HepG2 (cell line): ENCODE measurements around the gene USB1. TPM values are rescaled to one million over a fixed set of nuclear protein-coding genes. Genes with fewer than 3 reads are reported as not detected.

ENCODE experiments used
- ARID2 ChIP-seq: sonication (generic); formaldehyde crosslinking; IDR thresholded peaks from 2 replicates; pipeline ENCODE4 v1.8.1; 2022; ENCODE audit warnings: mild to moderate bottlenecking, missing genetic modification reagents, borderline replicate concordance
- GTF2F1 ChIP-seq: fragments of 150-350 bp; IDR thresholded peaks from 2 replicates; pipeline ENCODE4 v1.6.1; 2014; ENCODE audit warnings: low read length
- HNRNPL ChIP-seq: fragments of 200-400 bp; formaldehyde crosslinking; IDR thresholded peaks from 2 replicates; pipeline ENCODE4 v1.6.1; 2017; ENCODE audit warnings: mild to moderate bottlenecking, low read depth, low read length
- JDP2 ChIP-seq: sonication (generic); formaldehyde crosslinking; IDR thresholded peaks from 2 replicates; pipeline ENCODE4 v1.8.1; 2022; ENCODE audit warnings: missing genetic modification reagents, borderline replicate concordance
- LCORL ChIP-seq, 2 experiments: fragments of 450-650 bp in 1 of 2; sonication (generic) in 1 of 2; formaldehyde crosslinking in 1 of 2; IDR thresholded peaks; 2 replicates each; pipeline versions ENCODE4 v1.5.0 to v1.6.1; 2017 to 2020; ENCODE audit warnings: antibody characterized with exemption in 1 of 2, missing genetic modification reagents in 1 of 2
- MAFK ChIP-seq, 2 experiments: IDR thresholded peaks in 1 of 2; conservative IDR thresholded peaks in 1 of 2; 2 replicates each; pipeline ENCODE4 v1.6.1; 2011; ENCODE audit warnings: improper control_type of control experiment in 2 of 2, low read length in 2 of 2
- NONO ChIP-seq, 2 experiments: fragments of 450-650 bp in 1 of 2; sonication (generic) in 1 of 2; formaldehyde crosslinking in 1 of 2; IDR thresholded peaks in 1 of 2; conservative IDR thresholded peaks in 1 of 2; 2 replicates each; pipeline versions ENCODE4 v1.6.1 to v1.8.0; 2017 to 2022; ENCODE audit warnings: mild to moderate bottlenecking in 1 of 2, missing genetic modification reagents in 1 of 2, moderate library complexity in 1 of 2
- NR3C1 ChIP-seq: sonication (generic); formaldehyde crosslinking; IDR thresholded peaks from 2 replicates; pipeline ENCODE4 v1.4.0; 2020; ENCODE audit warnings: missing genetic modification reagents
- TBL1XR1 ChIP-seq: fragments of 150-350 bp; IDR thresholded peaks from 2 replicates; pipeline ENCODE4 v1.6.1; 2014; ENCODE audit warnings: borderline replicate concordance, low read length; ENCODE audit not compliant: partially characterized antibody
- TBX2 ChIP-seq: sonication (generic); formaldehyde crosslinking; IDR thresholded peaks from 2 replicates; pipeline ENCODE4 v1.5.0; 2020; ENCODE audit warnings: missing genetic modification reagents, mild to moderate bottlenecking, borderline replicate concordance
- ZBTB7A ChIP-seq: sonication (generic); formaldehyde crosslinking; IDR thresholded peaks from 2 replicates; pipeline ENCODE4 v1.8.0; 2022; ENCODE audit warnings: mild to moderate bottlenecking, missing genetic modification reagents
- ZFP36 ChIP-seq: fragments of 150-350 bp; IDR thresholded peaks from 2 replicates; pipeline ENCODE4 v1.6.1; 2018; ENCODE audit warnings: borderline replicate concordance, low read length, low read depth; ENCODE audit not compliant: partially characterized antibody
- ZMYM4 ChIP-seq: sonication (generic); formaldehyde crosslinking; IDR thresholded peaks from 2 replicates; pipeline ENCODE4 v1.8.1; 2023; ENCODE audit warnings: mild to moderate bottlenecking, missing genetic modification reagents
- ZNF234 ChIP-seq: sonication (generic); formaldehyde crosslinking; conservative IDR thresholded peaks from 2 replicates; pipeline ENCODE4 v1.5.1; 2020; ENCODE audit warnings: mild to moderate bottlenecking, missing genetic modification reagents
- ZNF512B ChIP-seq: sonication (generic); formaldehyde crosslinking; IDR thresholded peaks from 2 replicates; pipeline ENCODE4 v1.5.1; 2020; ENCODE audit warnings: missing genetic modification reagents, mild to moderate bottlenecking, borderline replicate concordance
- ZNF704 ChIP-seq: sonication (generic); formaldehyde crosslinking; IDR thresholded peaks from 2 replicates; pipeline ENCODE4 v1.8.1; 2023; ENCODE audit warnings: mild to moderate bottlenecking, inconsistent platforms, moderate library complexity, missing genetic modification reagents, borderline replicate concordance
- polyA plus RNA-seq, 8 experiments: library from polyadenylated mRNA; depleted of rRNA in 3 of 8; stranded (reverse) in 7 of 8; unstranded in 1 of 8; fragments of >200 nt; fragmentation: Illumina TruSeq in 4 of 8; extraction: Trizol in 4 of 8; gene quantifications; 2 replicates each; pipeline versions ENCODE4 v1.2.1 to v1.2.3, GENCODE V29; 2011 to 2016; ENCODE audit warnings: low read depth in 4 of 8, missing spikeins in 1 of 8, mixed read lengths in 1 of 8; ENCODE audit not compliant: insufficient read depth in 1 of 8
- total RNA-seq, 5 experiments: library from RNA; depleted of rRNA; stranded (reverse); fragments of >200 nt; fragmentation: Illumina TruSeq; extraction: Trizol; gene quantifications; 2 replicates each; pipeline ENCODE4 v1.2.3, GENCODE V29; 2016; ENCODE audit warnings: low read depth in 1 of 5
- TF ChIP-seq, protein P1 (sequence below): sonication (generic); formaldehyde crosslinking; conservative IDR thresholded peaks from 2 replicates; pipeline ENCODE4 v1.4.0; 2020; ENCODE audit warnings: missing genetic modification reagents
- TF ChIP-seq, protein P2 (sequence below): sonication (generic); formaldehyde crosslinking; conservative IDR thresholded peaks from 2 replicates; pipeline ENCODE4 v1.8.0; 2022; ENCODE audit warnings: low read depth, missing genetic modification reagents
- TF ChIP-seq, protein P3 (sequence below): sonication (generic); formaldehyde crosslinking; conservative IDR thresholded peaks from 2 replicates; pipeline ENCODE4 v1.8.0; 2022; ENCODE audit warnings: mild to moderate bottlenecking, moderate library complexity, missing genetic modification reagents

The USB1 gene
- total and polyA plus RNA-seq, 2 of the 13 experiments (the other 11 are each of a cell fraction or from before 2014, with no cell fraction given), result 16.7 to 65.4 TPM

DNA sequence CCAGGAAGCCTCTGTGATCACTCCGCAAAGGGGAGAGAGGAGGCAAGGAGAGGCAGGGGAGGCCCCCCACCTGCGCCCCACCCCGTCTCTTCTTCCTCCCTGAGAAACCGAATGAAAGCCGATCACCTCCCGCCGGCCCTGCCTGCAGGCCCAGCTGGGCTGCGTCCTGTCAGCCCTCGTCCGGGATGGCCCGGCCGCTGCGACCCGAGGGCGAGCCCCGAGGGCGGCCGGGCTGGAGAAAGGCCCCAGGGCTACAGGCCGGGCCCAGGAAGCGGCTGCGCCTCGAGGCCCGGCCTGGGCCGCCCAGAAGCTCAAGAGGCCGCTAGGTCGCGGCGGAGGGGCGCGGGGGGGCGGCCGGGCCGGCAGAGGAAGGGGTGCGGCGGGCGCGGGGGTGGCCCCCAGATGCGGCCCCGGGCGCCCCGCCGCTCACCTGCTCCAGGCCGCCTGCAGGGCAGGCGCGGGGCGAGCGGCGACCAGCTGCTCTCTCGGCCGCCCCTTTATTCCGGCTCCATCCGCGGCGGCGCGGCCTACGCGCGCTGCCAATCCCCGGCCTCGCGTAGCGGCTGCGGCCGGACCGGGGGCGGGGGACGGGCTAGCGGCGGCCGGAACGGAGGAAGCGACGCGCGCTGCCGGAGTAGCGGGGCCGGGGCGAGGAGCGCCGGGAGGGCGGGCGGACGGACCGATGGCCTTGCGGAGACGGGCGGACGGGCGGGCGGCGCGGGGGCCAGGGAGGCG, 1.1 kb upstream of the USB1 start, which contains the start of gene ZNF319 (continued):
- TF ChIP-seq, protein P1, sequence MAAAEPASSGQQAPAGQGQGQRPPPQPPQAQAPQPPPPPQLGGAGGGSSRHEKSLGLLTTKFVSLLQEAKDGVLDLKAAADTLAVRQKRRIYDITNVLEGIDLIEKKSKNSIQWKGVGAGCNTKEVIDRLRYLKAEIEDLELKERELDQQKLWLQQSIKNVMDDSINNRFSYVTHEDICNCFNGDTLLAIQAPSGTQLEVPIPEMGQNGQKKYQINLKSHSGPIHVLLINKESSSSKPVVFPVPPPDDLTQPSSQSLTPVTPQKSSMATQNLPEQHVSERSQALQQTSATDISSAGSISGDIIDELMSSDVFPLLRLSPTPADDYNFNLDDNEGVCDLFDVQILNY (CRISPR knock-in tag), result peak; percentile 23; the same call in 1 of the 2 replicates
- no peak for TF ChIP-seq TBL1XR1
- TF ChIP-seq ZMYM4 (CRISPR knock-in tag), result no peak; the same call in 1 of the 2 replicates
- no peak for TF ChIP-seq LCORL (IDR thresholded peaks at IDR 0.05)
- TF ChIP-seq LCORL (CRISPR knock-in tag; IDR thresholded peaks at IDR 0.05), result no peak
- TF ChIP-seq, protein P2, sequence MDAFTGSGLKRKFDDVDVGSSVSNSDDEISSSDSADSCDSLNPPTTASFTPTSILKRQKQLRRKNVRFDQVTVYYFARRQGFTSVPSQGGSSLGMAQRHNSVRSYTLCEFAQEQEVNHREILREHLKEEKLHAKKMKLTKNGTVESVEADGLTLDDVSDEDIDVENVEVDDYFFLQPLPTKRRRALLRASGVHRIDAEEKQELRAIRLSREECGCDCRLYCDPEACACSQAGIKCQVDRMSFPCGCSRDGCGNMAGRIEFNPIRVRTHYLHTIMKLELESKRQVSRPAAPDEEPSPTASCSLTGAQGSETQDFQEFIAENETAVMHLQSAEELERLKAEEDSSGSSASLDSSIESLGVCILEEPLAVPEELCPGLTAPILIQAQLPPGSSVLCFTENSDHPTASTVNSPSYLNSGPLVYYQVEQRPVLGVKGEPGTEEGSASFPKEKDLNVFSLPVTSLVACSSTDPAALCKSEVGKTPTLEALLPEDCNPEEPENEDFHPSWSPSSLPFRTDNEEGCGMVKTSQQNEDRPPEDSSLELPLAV (CRISPR knock-in tag), result peak; percentile 85; the same call in 1 of the 2 replicates
- TF ChIP-seq ZNF704 (CRISPR knock-in tag), result no peak
- TF ChIP-seq HNRNPL, result no peak
- no peak for TF ChIP-seq GTF2F1
- TF ChIP-seq, protein P3, sequence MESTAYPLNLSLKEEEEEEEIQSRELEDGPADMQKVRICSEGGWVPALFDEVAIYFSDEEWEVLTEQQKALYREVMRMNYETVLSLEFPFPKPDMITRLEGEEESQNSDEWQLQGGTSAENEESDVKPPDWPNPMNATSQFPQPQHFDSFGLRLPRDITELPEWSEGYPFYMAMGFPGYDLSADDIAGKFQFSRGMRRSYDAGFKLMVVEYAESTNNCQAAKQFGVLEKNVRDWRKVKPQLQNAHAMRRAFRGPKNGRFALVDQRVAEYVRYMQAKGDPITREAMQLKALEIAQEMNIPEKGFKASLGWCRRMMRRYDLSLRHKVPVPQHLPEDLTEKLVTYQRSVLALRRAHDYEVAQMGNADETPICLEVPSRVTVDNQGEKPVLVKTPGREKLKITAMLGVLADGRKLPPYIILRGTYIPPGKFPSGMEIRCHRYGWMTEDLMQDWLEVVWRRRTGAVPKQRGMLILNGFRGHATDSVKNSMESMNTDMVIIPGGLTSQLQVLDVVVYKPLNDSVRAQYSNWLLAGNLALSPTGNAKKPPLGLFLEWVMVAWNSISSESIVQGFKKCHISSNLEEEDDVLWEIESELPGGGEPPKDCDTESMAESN, result 0 out of 2 replicates have a peak, but pooled peaks have one; percentile 49
- TF ChIP-seq ZFP36, result no peak
- no peak; the same call in 1 of the 2 replicates for TF ChIP-seq TBX2
- TF ChIP-seq ZBTB7A (CRISPR knock-in tag), result peak; percentile 14; the same call in 1 of the 2 replicates
- TF ChIP-seq ZNF512B (CRISPR knock-in tag), result no peak
- TF ChIP-seq ARID2 (CRISPR knock-in tag), result no peak
- TF ChIP-seq MAFK (conservative IDR thresholded peaks at IDR 0.05 in 1 of 2, IDR thresholded peaks at IDR 0.05 in 1 of 2; ENCODE audit: low read length in 2 of 2), result no peak
- no peak for TF ChIP-seq NONO (IDR thresholded peaks at IDR 0.05)
- TF ChIP-seq NONO (CRISPR knock-in tag; conservative IDR thresholded peaks at IDR 0.05), result peak; percentile 46; the same call in 1 of the 2 replicates
- TF ChIP-seq ZNF234 (CRISPR knock-in tag), result no peak
- peak; percentile 69; the same call in 1 of the 2 replicates for TF ChIP-seq JDP2 (CRISPR knock-in tag)
- no peak for TF ChIP-seq NR3C1 (CRISPR knock-in tag)
